ENCODE data around the gene PRKAG2.

PRKAG2 gene

DNA sequence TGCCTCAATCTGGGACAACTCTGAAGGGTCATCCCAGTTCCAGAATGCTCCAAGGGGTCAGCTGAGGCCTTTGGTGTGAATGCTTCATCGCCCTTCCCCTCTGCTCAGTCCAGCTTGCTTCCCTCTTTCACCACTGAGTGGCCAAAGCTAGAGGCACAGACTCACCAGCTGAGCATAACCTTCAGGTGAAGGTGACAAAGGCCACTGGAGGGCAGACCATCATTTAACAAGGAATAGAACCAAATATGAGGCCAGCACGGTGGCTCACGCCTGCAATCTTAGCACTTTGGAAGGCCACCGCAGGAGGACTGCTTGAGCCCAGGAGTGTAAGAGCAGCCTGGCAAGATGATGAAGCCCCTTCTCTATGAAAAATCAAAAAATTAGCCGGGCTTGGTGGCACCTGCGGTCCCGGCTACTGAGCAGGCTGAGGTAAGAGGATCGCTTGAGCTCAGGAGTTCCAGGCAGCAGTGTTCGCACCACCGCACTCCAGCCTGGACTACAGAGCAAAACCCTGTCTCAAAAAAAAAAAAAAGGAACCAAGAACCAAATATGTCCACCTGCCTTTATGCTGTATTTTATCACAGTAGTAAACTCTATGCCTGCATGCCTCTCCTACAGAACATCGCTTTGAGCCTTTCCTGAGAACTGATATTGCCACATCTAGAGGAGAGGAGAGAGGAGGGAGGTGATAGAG is 13.4 kb downstream of the PRKAG2 start:
- no peaks in the 10 kb centered on the region for H3K36me3 ChIP-seq (ENCODE audit: control insufficient read depth, insufficient read depth, low read length)
- H3K4me3 ChIP-seq (ENCODE audit: low read depth, low read length): no peak overlapping the region
- H3K4me1 ChIP-seq (ENCODE audit: control insufficient read depth, insufficient read depth, low read length): peaks cover 7% of the 10 kb centered on the region
- H3K27me3 ChIP-seq (ENCODE audit: control insufficient read depth, insufficient read depth, low read length): no peaks in the 10 kb centered on the region; the same call in 1 of the 2 replicates
- no peak overlapping the region for H3K27ac ChIP-seq (ENCODE audit: low read depth, low read length)
- no peaks in the 10 kb centered on the region for H3K9me3 ChIP-seq (ENCODE audit: control insufficient read depth, insufficient read depth, low read depth, low read length)
- H3K9ac ChIP-seq (ENCODE audit: low read length): no peak overlapping the region

GRCh38 chr7:151862606-151863381 is 14.1 kb downstream of the PRKAG2 start:
- H3K9me3 ChIP-seq (ENCODE audit: control insufficient read depth, insufficient read depth, low read depth, low read length): no peaks in the 10 kb centered on the region
- H3K27me3 ChIP-seq (ENCODE audit: control insufficient read depth, insufficient read depth, low read length): no peaks in the 10 kb centered on the region
- no peak overlapping the region for H3K9ac ChIP-seq (ENCODE audit: low read length)
- no peaks in the 10 kb centered on the region for H3K36me3 ChIP-seq (ENCODE audit: control insufficient read depth, insufficient read depth, low read length)
- no peaks in the 10 kb centered on the region for H3K4me1 ChIP-seq (ENCODE audit: control insufficient read depth, insufficient read depth, low read length)
- H3K4me3 ChIP-seq (ENCODE audit: low read depth, low read length): no peak overlapping the region
- no peak overlapping the region for H3K27ac ChIP-seq (ENCODE audit: low read depth, low read length)

- no peaks in the 10 kb centered on the region for H3K36me3 ChIP-seq (ENCODE audit: control insufficient read depth, insufficient read depth, low read length)
- H3K4me1 ChIP-seq (ENCODE audit: control insufficient read depth, insufficient read depth, low read length): no peaks in the 10 kb centered on the region
- no peaks in the 10 kb centered on the region for H3K27me3 ChIP-seq (ENCODE audit: control insufficient read depth, insufficient read depth, low read length)
- no peak overlapping the region for H3K4me3 ChIP-seq (ENCODE audit: low read depth, low read length)
- no peak overlapping the region for H3K9ac ChIP-seq (ENCODE audit: low read length)
- H3K27ac ChIP-seq (ENCODE audit: low read depth, low read length): no peak overlapping the region
- no peaks in the 10 kb centered on the region for H3K9me3 ChIP-seq (ENCODE audit: control insufficient read depth, insufficient read depth, low read depth, low read length)
These were observed 15.0 kb downstream of the PRKAG2 start for GRCh38 chr7:151861881-151862280.

- Histone ChIP-seq H3K27me3 (ENCODE audit: control insufficient read depth, insufficient read depth, low read length) (no peaks in the 10 kb centered on the region), H3K4me3 (ENCODE audit: low read depth, low read length) (no peak overlapping the region), H3K27ac (ENCODE audit: low read depth, low read length) (no peak overlapping the region), H3K9me3 (ENCODE audit: control insufficient read depth, insufficient read depth, low read depth, low read length) (no peaks in the 10 kb centered on the region), H3K9ac (ENCODE audit: low read length) (no peak overlapping the region), H3K36me3 (ENCODE audit: control insufficient read depth, insufficient read depth, low read length) (no peaks in the 10 kb centered on the region), H3K4me1 (ENCODE audit: control insufficient read depth, insufficient read depth, low read length) (no peaks in the 10 kb centered on the region)
These were observed 16.1 kb downstream of the PRKAG2 start for GRCh38 chr7:151860771-151861170.

GRCh38 chr7:151859948-151860685 is 16.8 kb downstream of the PRKAG2 start:
- Histone ChIP-seq H3K27me3 (ENCODE audit: control insufficient read depth, insufficient read depth, low read length) (no peaks in the 10 kb centered on the region), H3K9me3 (ENCODE audit: control insufficient read depth, insufficient read depth, low read depth, low read length) (no peaks in the 10 kb centered on the region), H3K27ac (ENCODE audit: low read depth, low read length) (no peak overlapping the region), H3K4me1 (ENCODE audit: control insufficient read depth, insufficient read depth, low read length) (no peaks in the 10 kb centered on the region), H3K36me3 (ENCODE audit: control insufficient read depth, insufficient read depth, low read length) (no peaks in the 10 kb centered on the region), H3K9ac (ENCODE audit: low read length) (no peak overlapping the region), H3K4me3 (ENCODE audit: low read depth, low read length) (no peak overlapping the region)

- H3K9ac ChIP-seq (ENCODE audit: low read length): no peak overlapping the region
- H3K36me3 ChIP-seq (ENCODE audit: control insufficient read depth, insufficient read depth, low read length): no peaks in the 10 kb centered on the region
- H3K4me3 ChIP-seq (ENCODE audit: low read depth, low read length): no peak overlapping the region
- H3K27ac ChIP-seq (ENCODE audit: low read depth, low read length): no peak overlapping the region
- no peaks in the 10 kb centered on the region for H3K27me3 ChIP-seq (ENCODE audit: control insufficient read depth, insufficient read depth, low read length)
- no peaks in the 10 kb centered on the region for H3K9me3 ChIP-seq (ENCODE audit: control insufficient read depth, insufficient read depth, low read depth, low read length)
- peaks cover 3% of the 10 kb centered on the region; the same call in 1 of the 2 replicates for H3K4me1 ChIP-seq (ENCODE audit: control insufficient read depth, insufficient read depth, low read length)
These were observed 17.6 kb downstream of the PRKAG2 start for GRCh38 chr7:151859111-151859947.

GRCh38 chr7:151858456-151858855 is 18.5 kb downstream of the PRKAG2 start:
- H3K4me1 ChIP-seq (ENCODE audit: control insufficient read depth, insufficient read depth, low read length): peaks cover 3% of the 10 kb centered on the region; the same call in 1 of the 2 replicates
- H3K4me3 ChIP-seq (ENCODE audit: low read depth, low read length): no peak overlapping the region
- no peaks in the 10 kb centered on the region for H3K27me3 ChIP-seq (ENCODE audit: control insufficient read depth, insufficient read depth, low read length)
- no peak overlapping the region for H3K9ac ChIP-seq (ENCODE audit: low read length)
- H3K36me3 ChIP-seq (ENCODE audit: control insufficient read depth, insufficient read depth, low read length): no peaks in the 10 kb centered on the region
- no peak overlapping the region for H3K27ac ChIP-seq (ENCODE audit: low read depth, low read length)
- no peaks in the 10 kb centered on the region for H3K9me3 ChIP-seq (ENCODE audit: control insufficient read depth, insufficient read depth, low read depth, low read length)

DNA sequence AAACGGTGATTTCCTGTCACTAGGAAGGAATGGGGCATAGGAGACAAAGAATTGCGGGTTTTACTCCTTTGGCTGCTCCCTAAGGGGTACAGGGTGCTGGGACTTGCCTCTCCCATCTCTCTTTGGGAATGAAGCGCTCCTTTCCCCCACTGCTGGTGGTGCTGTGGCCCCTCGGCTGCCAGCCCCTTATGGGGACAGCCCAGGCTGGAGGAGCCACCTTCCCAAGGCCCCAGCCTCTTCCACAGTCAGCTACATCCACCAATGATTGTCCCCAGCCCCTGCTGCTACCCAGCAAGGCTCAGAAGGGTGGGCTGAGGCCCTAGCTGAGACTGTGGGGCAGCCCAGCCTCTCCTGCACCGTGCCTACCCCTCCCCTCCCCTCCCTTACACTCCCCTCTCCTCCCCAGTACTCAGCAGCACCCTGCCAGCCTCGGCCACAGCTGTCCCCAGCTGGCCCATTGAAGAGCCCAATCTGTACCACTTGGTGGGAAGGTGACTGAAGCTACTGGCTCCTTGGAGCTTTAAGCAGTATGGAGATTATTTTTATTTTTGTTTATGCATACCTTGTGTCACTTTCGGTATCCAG is 19.0 kb downstream of the PRKAG2 start:
- Histone ChIP-seq H3K27me3 (ENCODE audit: control insufficient read depth, insufficient read depth, low read length) (no peaks in the 10 kb centered on the region), H3K36me3 (ENCODE audit: control insufficient read depth, insufficient read depth, low read length) (no peaks in the 10 kb centered on the region), H3K27ac (ENCODE audit: low read depth, low read length) (no peak overlapping the region), H3K9ac (ENCODE audit: low read length) (no peak overlapping the region), H3K4me3 (ENCODE audit: low read depth, low read length) (no peak overlapping the region), H3K4me1 (ENCODE audit: control insufficient read depth, insufficient read depth, low read length) (peaks cover 3% of the 10 kb centered on the region; the same call in 1 of the 2 replicates), H3K9me3 (ENCODE audit: control insufficient read depth, insufficient read depth, low read depth, low read length) (no peaks in the 10 kb centered on the region)

DNA sequence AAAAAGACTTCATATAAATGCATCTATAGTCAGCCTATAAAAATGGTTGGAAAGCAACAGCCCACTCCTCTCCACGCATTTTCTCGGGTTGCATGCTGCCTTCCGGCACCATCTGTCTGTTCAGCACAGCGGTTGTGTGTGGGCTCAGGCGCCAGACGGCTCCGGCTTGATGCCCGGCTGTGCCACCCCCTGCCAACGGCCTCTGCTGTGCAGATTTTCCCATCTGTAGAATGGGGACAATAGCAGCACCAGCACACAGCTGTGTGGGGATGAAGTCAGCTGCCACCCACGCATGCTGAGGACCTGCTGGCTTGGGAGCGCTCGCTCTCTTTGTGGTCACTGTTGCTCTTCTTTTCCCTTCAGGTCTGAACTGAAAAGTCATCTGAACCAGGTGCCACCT is 19.5 kb downstream of the PRKAG2 start:
- Histone ChIP-seq H3K4me1 (ENCODE audit: control insufficient read depth, insufficient read depth, low read length) (peaks cover 3% of the 10 kb centered on the region; the same call in 1 of the 2 replicates), H3K36me3 (ENCODE audit: control insufficient read depth, insufficient read depth, low read length) (no peaks in the 10 kb centered on the region), H3K27me3 (ENCODE audit: control insufficient read depth, insufficient read depth, low read length) (no peaks in the 10 kb centered on the region), H3K9ac (ENCODE audit: low read length) (no peak overlapping the region), H3K4me3 (ENCODE audit: low read depth, low read length) (no peak overlapping the region), H3K9me3 (ENCODE audit: control insufficient read depth, insufficient read depth, low read depth, low read length) (no peaks in the 10 kb centered on the region), H3K27ac (ENCODE audit: low read depth, low read length) (no peak overlapping the region)

GRCh38 chr7:151856516-151856915 is 20.4 kb downstream of the PRKAG2 start:
- peaks cover 3% of the 10 kb centered on the region; the same call in 1 of the 2 replicates for H3K4me1 ChIP-seq (ENCODE audit: control insufficient read depth, insufficient read depth, low read length)
- no peaks in the 10 kb centered on the region for H3K27me3 ChIP-seq (ENCODE audit: control insufficient read depth, insufficient read depth, low read length)

More at GRCh38 chr7:151856516-151856915, 20.4 kb downstream of the PRKAG2 start:
- Histone ChIP-seq H3K9me3 (ENCODE audit: control insufficient read depth, insufficient read depth, low read depth, low read length) (no peaks in the 10 kb centered on the region), H3K27ac (ENCODE audit: low read depth, low read length) (no peak overlapping the region), H3K36me3 (ENCODE audit: control insufficient read depth, insufficient read depth, low read length) (no peaks in the 10 kb centered on the region), H3K4me3 (ENCODE audit: low read depth, low read length) (no peak overlapping the region), H3K9ac (ENCODE audit: low read length) (no peak overlapping the region)
